ENCODE measurements around the gene MYBBP1A. TPM values are rescaled to one million over a fixed set of nuclear protein-coding genes. Genes with fewer than 3 reads are reported as not detected.

Gene MYBBP1A
- total RNA-seq, 1 experiment from 2014 or later: 130 TPM

DNA sequence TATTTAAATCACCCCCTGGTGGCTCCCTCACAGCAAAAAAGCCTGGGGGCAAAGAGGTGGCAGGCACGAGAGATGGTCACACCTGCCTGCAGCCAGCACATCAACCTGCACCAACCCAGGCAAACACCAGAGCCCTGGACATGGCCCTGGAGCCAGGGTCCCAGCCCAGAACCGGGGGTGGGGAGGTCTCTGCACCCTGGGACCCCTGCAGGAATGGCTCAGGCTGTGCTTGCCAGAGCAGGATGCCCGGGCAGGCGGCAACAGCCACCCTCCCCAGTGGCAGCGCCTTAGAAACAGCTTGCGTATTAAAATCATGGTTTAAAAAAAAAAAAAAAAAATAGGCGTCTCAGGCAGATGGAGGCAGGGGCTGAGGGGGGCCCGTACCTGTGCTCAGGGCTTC, 16.2 kb downstream of the MYBBP1A start:
- ATAC-seq: no peak
- ChIA-PET CTCF (no interaction called here), POLR2A (no interaction called here), RAD21 (ENCODE audit: low non-redundant PET in 1 of 2, low total read pairs in 2 of 2, uncharacterized antibody in 2 of 2, unreplicated experiment in 2 of 2) (no interaction called here)
- Histone ChIP-seq H3K36me3 (ENCODE audit: control insufficient read depth in 1 of 2, insufficient read depth in 2 of 2, low read length in 2 of 2) (peaks cover 19 to 44% of the 10 kb centered on the region in 2 experiments; a peak in 3 of 4 replicates), H3K79me2 (ENCODE audit: insufficient read depth, low read length) (no peaks in the 10 kb centered on the region; the same call in 1 of the 2 replicates), H3K9me2 (ENCODE audit: insufficient read depth) (no peaks in the 10 kb centered on the region), H3K27me3 (ENCODE audit: insufficient read depth, low read length) (no peaks in the 10 kb centered on the region), H4K20me1 (ENCODE audit: insufficient read depth) (no peaks in the 10 kb centered on the region; the same call in 1 of the 2 replicates), H2AFZ (ENCODE audit: low read depth, low read length, poor library complexity, severe bottlenecking) (no peak overlapping the region), H3K9me3 (ENCODE audit: control insufficient read depth in 1 of 2, insufficient read depth in 1 of 2, low read depth in 1 of 2, low read length in 2 of 2) (no peaks in the 10 kb centered on the region), H3K4me1 (ENCODE audit: control insufficient read depth in 1 of 2, insufficient read depth in 2 of 2, low read length in 2 of 2) (peaks cover 6 to 9% of the 10 kb centered on the region in 2 experiments; a peak in 3 of 4 replicates), H3K27ac (ENCODE audit: low read depth, low read length) (no peak overlapping the region), H3K4me2 (ENCODE audit: low read length) (no peak overlapping the region), H3K4me3 (replicated peaks in 1 of 2; ENCODE audit: low read depth in 1 of 2, low read length in 2 of 2) (no peak overlapping the region), H3K9ac (ENCODE audit: low read length) (no peak overlapping the region)
- TF ChIP-seq SP1 (IDR thresholded peaks at IDR 0.05; ENCODE audit: low read depth) (no peak), ELF1 (IDR thresholded peaks at IDR 0.05; ENCODE audit: borderline replicate concordance, low read depth) (no peak), EGR1 (IDR thresholded peaks at IDR 0.05; ENCODE audit: low read depth) (no peak), FOSL1 (IDR thresholded peaks at IDR 0.05; ENCODE audit: low read depth) (no peak), MAX (IDR thresholded peaks at IDR 0.05) (no peak), ZFX (IDR thresholded peaks at IDR 0.05) (no peak), CBX3 (IDR thresholded peaks at IDR 0.05; ENCODE audit: low read depth) (no peak), JUND (IDR thresholded peaks at IDR 0.05) (no peak), POLR2A (IDR thresholded peaks at IDR 0.05; ENCODE audit: borderline replicate concordance, extremely low read depth, insufficient read depth, insufficient read length) (no peak), EZH2phosphoT487 (IDR thresholded peaks at IDR 0.05; ENCODE audit: borderline replicate concordance) (no peak), SRF (IDR thresholded peaks at IDR 0.05; ENCODE audit: low read depth) (no peak), SIN3A (IDR thresholded peaks at IDR 0.05; ENCODE audit: low read depth) (no peak), EZH2 (IDR thresholded peaks at IDR 0.05) (no peak), ZNF274 (IDR thresholded peaks at IDR 0.05; ENCODE audit: low read depth, low read length) (no peak)
- TF ChIP-seq, protein P1, sequence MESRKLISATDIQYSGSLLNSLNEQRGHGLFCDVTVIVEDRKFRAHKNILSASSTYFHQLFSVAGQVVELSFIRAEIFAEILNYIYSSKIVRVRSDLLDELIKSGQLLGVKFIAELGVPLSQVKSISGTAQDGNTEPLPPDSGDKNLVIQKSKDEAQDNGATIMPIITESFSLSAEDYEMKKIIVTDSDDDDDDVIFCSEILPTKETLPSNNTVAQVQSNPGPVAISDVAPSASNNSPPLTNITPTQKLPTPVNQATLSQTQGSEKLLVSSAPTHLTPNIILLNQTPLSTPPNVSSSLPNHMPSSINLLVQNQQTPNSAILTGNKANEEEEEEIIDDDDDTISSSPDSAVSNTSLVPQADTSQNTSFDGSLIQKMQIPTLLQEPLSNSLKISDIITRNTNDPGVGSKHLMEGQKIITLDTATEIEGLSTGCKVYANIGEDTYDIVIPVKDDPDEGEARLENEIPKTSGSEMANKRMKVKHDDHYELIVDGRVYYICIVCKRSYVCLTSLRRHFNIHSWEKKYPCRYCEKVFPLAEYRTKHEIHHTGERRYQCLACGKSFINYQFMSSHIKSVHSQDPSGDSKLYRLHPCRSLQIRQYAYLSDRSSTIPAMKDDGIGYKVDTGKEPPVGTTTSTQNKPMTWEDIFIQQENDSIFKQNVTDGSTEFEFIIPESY (IDR thresholded peaks at IDR 0.05; ENCODE audit: extremely low read depth, insufficient replicate concordance, low read length): no peak
- TF ChIP-seq, protein P2, sequence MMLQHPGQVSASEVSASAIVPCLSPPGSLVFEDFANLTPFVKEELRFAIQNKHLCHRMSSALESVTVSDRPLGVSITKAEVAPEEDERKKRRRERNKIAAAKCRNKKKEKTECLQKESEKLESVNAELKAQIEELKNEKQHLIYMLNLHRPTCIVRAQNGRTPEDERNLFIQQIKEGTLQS (IDR thresholded peaks at IDR 0.05): no peak
- TF ChIP-seq, protein P3, sequence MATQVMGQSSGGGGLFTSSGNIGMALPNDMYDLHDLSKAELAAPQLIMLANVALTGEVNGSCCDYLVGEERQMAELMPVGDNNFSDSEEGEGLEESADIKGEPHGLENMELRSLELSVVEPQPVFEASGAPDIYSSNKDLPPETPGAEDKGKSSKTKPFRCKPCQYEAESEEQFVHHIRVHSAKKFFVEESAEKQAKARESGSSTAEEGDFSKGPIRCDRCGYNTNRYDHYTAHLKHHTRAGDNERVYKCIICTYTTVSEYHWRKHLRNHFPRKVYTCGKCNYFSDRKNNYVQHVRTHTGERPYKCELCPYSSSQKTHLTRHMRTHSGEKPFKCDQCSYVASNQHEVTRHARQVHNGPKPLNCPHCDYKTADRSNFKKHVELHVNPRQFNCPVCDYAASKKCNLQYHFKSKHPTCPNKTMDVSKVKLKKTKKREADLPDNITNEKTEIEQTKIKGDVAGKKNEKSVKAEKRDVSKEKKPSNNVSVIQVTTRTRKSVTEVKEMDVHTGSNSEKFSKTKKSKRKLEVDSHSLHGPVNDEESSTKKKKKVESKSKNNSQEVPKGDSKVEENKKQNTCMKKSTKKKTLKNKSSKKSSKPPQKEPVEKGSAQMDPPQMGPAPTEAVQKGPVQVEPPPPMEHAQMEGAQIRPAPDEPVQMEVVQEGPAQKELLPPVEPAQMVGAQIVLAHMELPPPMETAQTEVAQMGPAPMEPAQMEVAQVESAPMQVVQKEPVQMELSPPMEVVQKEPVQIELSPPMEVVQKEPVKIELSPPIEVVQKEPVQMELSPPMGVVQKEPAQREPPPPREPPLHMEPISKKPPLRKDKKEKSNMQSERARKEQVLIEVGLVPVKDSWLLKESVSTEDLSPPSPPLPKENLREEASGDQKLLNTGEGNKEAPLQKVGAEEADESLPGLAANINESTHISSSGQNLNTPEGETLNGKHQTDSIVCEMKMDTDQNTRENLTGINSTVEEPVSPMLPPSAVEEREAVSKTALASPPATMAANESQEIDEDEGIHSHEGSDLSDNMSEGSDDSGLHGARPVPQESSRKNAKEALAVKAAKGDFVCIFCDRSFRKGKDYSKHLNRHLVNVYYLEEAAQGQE (IDR thresholded peaks at IDR 0.05; ENCODE audit: low read depth): no peak
- TF ChIP-seq, protein P4, sequence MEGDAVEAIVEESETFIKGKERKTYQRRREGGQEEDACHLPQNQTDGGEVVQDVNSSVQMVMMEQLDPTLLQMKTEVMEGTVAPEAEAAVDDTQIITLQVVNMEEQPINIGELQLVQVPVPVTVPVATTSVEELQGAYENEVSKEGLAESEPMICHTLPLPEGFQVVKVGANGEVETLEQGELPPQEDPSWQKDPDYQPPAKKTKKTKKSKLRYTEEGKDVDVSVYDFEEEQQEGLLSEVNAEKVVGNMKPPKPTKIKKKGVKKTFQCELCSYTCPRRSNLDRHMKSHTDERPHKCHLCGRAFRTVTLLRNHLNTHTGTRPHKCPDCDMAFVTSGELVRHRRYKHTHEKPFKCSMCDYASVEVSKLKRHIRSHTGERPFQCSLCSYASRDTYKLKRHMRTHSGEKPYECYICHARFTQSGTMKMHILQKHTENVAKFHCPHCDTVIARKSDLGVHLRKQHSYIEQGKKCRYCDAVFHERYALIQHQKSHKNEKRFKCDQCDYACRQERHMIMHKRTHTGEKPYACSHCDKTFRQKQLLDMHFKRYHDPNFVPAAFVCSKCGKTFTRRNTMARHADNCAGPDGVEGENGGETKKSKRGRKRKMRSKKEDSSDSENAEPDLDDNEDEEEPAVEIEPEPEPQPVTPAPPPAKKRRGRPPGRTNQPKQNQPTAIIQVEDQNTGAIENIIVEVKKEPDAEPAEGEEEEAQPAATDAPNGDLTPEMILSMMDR (IDR thresholded peaks at IDR 0.05 in 2 of 3, conservative IDR thresholded peaks at IDR 0.05 in 1 of 3; ENCODE audit: borderline replicate concordance in 1 of 3, insufficient read depth in 1 of 3, low read depth in 2 of 3, low read length in 2 of 3): no peak
- intact Hi-C loops (cut with micrococcal nuclease): no loop called here
- BruUV-seq (replicated peaks): no TSS peak
- DNase-seq (ENCODE audit: low read depth, low spot score): no peak
